Stomach smooth muscle (tissue), 2 donors: Measurements from ENCODE around the gene PEPD.
"Not testable (repeated sequence)": the region's sequence is repeated elsewhere in the genome, so short reads cannot be mapped to it uniquely, and the experiment has no call there.

Experiments used
- H3K27ac ChIP-seq: one replicate; pipeline ENCODE4 v1.7.0; 2013; ENCODE audit warnings: mild to moderate bottlenecking, low read length, inconsistent platforms
- H3K27me3 ChIP-seq, 2 donors: one replicate each; pipeline ENCODE4 v1.7.0; 2013; ENCODE audit warnings: low read length in 2 of 2; ENCODE audit not compliant: insufficient read depth in 2 of 2, control insufficient read depth in 1 of 2
- H3K36me3 ChIP-seq, 2 donors: one replicate each; pipeline ENCODE4 v1.7.0; 2013; ENCODE audit warnings: low read length in 2 of 2; ENCODE audit not compliant: control insufficient read depth in 2 of 2, insufficient read depth in 2 of 2
- H3K4me1 ChIP-seq: one replicate; pipeline ENCODE4 v1.7.0; 2013; ENCODE audit warnings: low read length; ENCODE audit not compliant: control insufficient read depth, insufficient read depth
- H3K4me3 ChIP-seq, 2 donors: one replicate each; pipeline ENCODE4 v1.7.0; 2013; ENCODE audit warnings: low read length in 2 of 2
- H3K9ac ChIP-seq, 2 donors: one replicate each; pipeline ENCODE4 v1.7.0; 2013; ENCODE audit warnings: low read length in 2 of 2, mild to moderate bottlenecking in 1 of 2
- H3K9me3 ChIP-seq, 2 donors: one replicate each; pipeline ENCODE4 v1.7.0; 2013; ENCODE audit warnings: low read length in 2 of 2; ENCODE audit not compliant: control insufficient read depth in 2 of 2
- donor health status: healthy.
- donor health status: Pancreatic carcinoma.

The PEPD gene

DNA sequence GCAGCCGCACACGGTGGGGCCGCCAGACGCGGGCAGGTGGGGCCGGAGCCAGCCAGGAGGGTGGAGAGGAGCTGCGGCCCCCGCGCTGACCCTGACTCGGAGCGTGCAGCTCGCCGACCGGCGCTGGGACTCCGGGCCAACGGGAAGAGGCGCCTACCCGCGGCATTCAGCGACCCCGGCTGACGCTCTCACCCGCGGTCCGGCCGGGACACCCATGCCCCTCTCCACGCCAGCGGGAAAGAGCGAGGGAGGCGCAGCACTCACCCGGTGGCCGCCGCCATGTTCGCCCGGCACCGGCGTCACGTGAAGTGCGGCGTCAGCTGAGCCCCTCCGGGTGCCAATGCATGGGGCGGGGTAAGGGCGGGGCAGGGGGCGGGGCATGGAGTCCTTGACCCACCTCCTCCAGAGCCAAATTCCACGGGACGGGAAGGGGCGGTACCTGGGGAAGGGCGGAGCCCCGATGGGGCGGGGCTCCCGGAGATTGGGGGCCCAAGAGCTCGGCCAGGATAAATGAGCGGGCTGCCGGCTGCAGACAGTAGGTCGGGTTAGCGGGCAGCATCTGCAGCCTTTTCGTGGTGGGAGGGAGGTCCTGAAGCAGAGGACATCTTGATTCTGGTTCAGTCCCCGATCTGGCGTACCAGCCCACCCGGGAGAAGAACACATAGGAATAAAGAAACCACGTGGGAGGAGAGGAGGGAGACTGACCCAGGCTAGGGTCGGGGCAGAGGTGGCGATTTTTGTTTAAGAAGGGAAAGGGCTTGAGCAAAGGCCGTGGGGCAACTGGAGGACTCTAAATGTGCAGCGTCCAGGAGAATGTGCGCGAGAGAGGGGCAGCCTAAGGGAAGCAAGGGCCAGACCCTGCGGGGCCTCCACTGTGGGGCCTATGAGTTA is at the start of gene PEPD:
Gene PEPD (minus strand): TSS at position 312 of the 891 bp plus-strand sequence. CDS start 31 bp downstream, at position 281.
- no peaks in the 10 kb centered on the region for H3K36me3 ChIP-seq
- peaks cover 20% of the 10 kb centered on the region for H3K4me1 ChIP-seq
- peak within 1 kb of the TSS; percentile 88 to 90 for H3K4me3 ChIP-seq
- no peaks in the 10 kb centered on the region for H3K9me3 ChIP-seq
- peak within 1 kb of the TSS; percentile 72 to 73 for H3K9ac ChIP-seq
- no peak within 1 kb of the TSS for H3K27ac ChIP-seq
- H3K27me3 ChIP-seq, result peaks cover 0 to under 1% of the 10 kb centered on the region in 2 donors

DNA sequence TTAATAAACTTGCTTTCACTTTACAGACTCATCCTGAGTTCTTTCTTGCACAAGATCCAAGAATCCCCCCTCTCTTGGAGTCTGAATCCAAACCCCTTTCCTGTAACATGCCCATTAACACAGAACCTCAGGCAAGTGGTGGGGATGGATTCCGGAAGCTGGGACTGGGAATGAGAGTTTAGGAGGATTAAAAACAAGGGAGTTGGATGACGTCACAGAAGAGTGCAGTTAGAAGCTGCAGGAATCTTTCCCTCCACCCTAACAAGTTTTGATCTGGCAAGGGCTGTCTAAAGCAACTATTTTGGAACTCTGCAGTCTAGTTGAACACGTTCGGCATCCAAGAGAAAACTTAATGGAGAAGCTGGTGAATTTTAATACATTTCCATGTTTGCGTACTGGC is 48.2 kb upstream of the PEPD start:
- H3K27me3 ChIP-seq, result peaks cover 2 to 11% of the 10 kb centered on the region in 2 donors
- H3K27ac ChIP-seq, result no peak overlapping the region
- no peak overlapping the region for H3K4me3 ChIP-seq
- no peaks in the 10 kb centered on the region for H3K4me1 ChIP-seq
- H3K9ac ChIP-seq, result no peak overlapping the region
- H3K36me3 ChIP-seq, result no peaks in the 10 kb centered on the region
- peaks cover 0 to 9% of the 10 kb centered on the region in 2 donors for H3K9me3 ChIP-seq

DNA sequence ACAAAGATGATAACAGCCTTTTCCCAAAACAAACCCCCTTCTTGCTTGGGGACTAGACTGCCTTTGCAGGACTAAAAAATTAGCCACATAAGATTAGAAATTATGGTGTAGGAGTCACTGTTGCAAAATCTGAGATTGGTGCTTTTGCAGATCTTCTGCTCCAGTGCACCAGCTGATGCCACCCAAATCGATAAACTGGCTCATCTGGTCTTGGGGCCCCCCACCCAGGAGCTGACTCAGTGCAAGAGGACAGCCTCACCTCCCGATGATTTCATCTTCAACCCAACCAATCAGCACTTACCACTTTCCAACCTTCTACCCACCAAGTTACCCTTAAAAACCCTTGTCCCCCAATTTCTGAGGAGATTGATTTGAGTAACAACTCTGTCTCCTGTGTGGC is 47.1 kb upstream of the PEPD start:
- Histone ChIP-seq H3K27me3 (peaks cover 2 to 8% of the 10 kb centered on the region in 2 donors), H3K4me1 (no peaks in the 10 kb centered on the region), H3K4me3 (no peak overlapping the region), H3K9ac (no peak overlapping the region), H3K27ac (no peak overlapping the region), H3K36me3 (no peaks in the 10 kb centered on the region), H3K9me3 (no peaks in the 10 kb centered on the region)

DNA sequence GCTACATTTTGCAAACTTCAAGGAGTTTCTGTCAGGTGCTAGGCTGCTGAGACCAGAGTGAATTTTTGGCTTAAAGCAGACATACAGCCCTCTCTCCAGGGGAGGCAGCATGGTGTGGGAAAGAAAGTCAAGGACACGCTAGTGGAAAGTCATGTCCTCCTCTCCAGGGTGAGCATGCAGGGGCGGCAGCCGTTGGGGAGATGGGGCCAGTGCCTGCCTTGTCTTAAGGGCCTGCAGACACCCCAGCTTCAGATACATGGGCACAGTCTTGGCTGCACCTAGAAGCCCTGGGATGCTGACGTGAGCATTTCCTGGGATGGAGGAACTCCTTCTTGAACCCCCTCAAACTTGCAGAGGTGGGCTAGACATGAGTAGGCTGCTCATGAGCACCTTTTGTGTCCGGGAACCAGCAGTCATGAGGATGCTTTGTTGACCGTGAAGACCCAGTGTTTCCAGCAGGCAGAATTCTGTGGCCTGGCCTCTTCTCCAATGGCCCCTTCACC is 43.3 kb upstream of the PEPD start:
- no peaks in the 10 kb centered on the region for H3K36me3 ChIP-seq
- no peak overlapping the region for H3K9ac ChIP-seq
- no peak overlapping the region for H3K4me3 ChIP-seq
- H3K27ac ChIP-seq, result no peak overlapping the region
- H3K4me1 ChIP-seq, result no peaks in the 10 kb centered on the region
- H3K9me3 ChIP-seq, result no peaks in the 10 kb centered on the region
- peaks cover 2 to 12% of the 10 kb centered on the region in 2 donors for H3K27me3 ChIP-seq

DNA sequence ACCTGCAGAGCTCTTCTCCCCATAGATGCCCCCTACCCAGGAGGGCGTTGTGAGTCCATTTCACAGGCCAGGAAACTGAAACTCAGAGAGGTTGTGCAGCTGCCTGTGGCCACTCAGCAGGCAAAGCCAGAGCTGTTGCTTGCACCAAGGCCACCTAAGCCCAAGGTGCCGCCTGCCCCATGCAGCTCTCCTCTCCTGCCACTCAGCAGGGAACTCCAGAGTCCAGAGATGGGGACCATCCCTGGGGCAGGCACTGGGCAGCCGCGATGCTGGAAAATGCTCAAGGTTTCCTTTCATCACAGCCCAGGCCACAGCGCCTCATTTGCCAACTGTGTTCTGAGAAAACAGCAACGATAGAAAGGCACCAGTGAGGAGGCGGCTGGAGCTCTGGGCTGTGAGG is 41.0 kb upstream of the PEPD start:
- peaks cover 2 to 11% of the 10 kb centered on the region in 2 donors for H3K27me3 ChIP-seq

DNA sequence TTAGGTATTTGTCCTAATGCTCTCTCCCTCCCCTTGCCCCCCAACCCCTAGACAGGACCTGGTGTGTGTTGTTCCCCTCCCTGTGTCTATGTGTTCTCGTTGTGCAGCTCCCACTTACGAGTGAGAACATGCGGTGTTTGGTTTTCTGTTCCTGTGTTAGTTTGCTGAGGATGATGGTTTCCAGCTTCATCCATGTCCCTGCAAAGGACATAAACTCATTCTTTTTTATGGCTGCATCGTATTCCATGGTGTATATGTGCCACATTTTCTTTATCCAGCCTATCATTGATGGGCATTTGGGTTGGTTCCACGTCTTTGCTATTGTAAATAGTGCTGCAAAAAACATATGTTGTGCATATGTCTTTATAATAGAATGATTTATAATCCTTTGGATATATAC is 40.1 kb upstream of the PEPD start:
- not testable (repeated sequence) for H3K36me3 ChIP-seq, H3K4me3 ChIP-seq, H3K9ac ChIP-seq, H3K9me3 ChIP-seq, H3K27ac ChIP-seq, H3K4me1 ChIP-seq
- peaks cover 0 to 13% of the 10 kb centered on the region in 2 donors for H3K27me3 ChIP-seq

More for the DNA sequence above, 41.0 kb upstream of the PEPD start:
- Histone ChIP-seq H3K4me1 (no peaks in the 10 kb centered on the region), H3K9me3 (no peaks in the 10 kb centered on the region), H3K4me3 (no peak overlapping the region), H3K27ac (no peak overlapping the region), H3K36me3 (no peaks in the 10 kb centered on the region), H3K9ac (no peak overlapping the region)

DNA sequence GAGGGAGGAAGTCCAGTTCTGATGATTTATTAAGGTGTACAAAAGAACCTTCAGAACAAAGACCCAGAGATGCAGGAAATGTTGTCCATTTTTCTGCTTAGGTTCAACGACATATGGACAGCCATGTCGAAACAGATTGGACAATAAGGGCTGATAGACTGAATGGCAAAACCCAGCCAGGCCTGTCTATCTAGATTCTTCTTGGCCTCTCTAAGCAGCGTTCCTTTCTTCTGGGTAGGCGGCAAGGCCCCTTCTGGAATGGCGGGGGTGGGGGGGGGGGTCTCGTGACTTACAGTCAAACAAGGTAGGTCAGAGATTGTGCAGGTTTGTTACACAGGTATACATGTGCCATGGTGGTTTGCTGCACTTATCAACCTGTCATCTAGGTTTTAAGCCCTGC is 39.7 kb upstream of the PEPD start:
- Histone ChIP-seq H3K9me3 (no peaks in the 10 kb centered on the region), H3K4me1 (no peaks in the 10 kb centered on the region), H3K36me3 (no peaks in the 10 kb centered on the region), H3K27me3 (peaks cover 0 to 13% of the 10 kb centered on the region in 2 donors), H3K27ac (no peak overlapping the region), H3K9ac (no peak overlapping the region), H3K4me3 (no peak overlapping the region)

DNA sequence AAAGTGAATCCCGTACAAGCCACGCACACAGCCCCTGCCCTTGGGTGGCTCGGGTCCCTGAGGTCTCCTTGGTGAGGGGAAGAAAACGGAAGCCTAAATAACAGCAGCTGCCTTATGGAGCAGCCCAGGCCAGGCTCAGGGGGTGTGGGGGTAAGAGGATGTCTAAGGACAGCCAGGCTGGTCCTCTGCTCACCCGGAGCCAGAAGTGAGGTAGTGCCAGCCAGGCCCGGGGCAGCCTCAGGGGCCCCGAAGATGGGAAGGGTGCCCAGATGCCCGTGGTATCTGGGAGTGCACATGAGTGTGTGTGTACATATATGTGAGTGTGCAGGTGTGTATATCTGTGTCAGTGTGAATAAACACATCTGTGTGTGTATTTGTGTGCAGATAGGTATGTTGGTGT is 38.4 kb upstream of the PEPD start:
- Histone ChIP-seq H3K9ac (no peak overlapping the region), H3K27me3 (peaks cover 0 to 12% of the 10 kb centered on the region in 2 donors), H3K4me1 (no peaks in the 10 kb centered on the region), H3K36me3 (no peaks in the 10 kb centered on the region), H3K9me3 (no peaks in the 10 kb centered on the region), H3K27ac (no peak overlapping the region), H3K4me3 (no peak overlapping the region)

DNA sequence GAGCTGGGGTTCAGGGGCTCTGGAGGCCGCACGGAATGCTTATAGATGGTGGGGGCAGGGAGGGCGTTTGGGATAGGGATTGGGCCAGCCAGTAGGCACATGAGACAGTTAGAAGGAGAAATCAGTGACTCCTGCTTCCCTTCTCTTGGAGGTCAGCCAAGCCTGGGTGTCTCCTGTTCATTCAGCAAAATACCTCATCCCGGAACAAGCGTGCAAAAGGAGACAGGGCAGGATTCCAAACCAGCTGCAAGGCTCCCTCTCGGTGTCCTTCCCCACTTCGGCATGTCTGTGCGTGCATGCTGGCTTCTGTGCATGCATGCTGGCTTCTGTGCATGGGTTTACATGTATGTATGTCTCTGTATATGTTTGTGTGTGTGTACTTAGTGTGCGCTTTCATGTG is 37.3 kb upstream of the PEPD start:
- no peak overlapping the region for H3K27ac ChIP-seq

DNA sequence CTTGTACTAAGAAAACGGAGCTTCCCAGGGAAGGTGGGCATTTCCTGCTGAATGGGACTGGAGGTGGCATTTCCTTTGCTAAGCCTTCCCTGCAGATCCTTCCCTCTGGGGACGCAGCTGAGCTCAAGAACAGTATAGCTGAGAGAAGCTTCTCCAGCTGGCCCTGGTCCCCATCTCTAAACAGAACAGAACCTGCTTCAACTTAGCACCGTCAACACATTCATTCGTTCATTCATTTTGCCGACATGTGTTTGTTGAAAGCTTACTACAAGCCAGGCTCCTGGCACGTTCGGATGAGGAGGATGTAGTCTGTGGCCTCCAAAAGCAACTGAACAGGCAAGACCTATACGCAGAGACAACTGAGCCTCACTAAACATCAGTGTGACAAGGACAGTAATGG is 36.6 kb upstream of the PEPD start:
- H3K27ac ChIP-seq, result no peak overlapping the region
- no peak overlapping the region for H3K9ac ChIP-seq
- no peaks in the 10 kb centered on the region for H3K36me3 ChIP-seq
- H3K9me3 ChIP-seq, result no peaks in the 10 kb centered on the region
- no peak overlapping the region for H3K4me3 ChIP-seq
- H3K27me3 ChIP-seq, result peaks cover 0 to 9% of the 10 kb centered on the region in 2 donors
- H3K4me1 ChIP-seq, result no peaks in the 10 kb centered on the region

More for the DNA sequence above, 37.3 kb upstream of the PEPD start:
- H3K9ac ChIP-seq, result no peak overlapping the region
- peaks cover 0 to 9% of the 10 kb centered on the region in 2 donors for H3K27me3 ChIP-seq
- no peak overlapping the region for H3K4me3 ChIP-seq
- no peaks in the 10 kb centered on the region for H3K4me1 ChIP-seq
- H3K9me3 ChIP-seq, result no peaks in the 10 kb centered on the region
- H3K36me3 ChIP-seq, result no peaks in the 10 kb centered on the region

DNA sequence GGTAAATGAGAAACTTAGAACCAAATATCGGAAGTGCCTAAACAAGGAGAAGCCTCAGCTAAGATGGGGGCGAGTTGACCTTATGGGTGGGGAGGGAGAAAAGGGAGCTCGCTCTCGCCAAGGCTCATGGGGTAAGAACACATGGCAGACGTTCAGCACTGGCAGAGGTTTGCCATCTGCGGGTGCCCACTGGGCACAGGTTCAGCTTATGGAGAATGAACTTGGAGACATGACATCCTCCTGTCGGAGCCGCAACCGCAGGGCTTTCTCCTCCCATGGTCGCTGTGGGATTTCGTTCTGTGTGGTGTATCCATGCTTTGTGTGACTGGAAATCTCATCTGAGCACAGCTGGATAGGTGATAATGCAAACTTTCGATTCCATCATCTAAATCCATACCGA is 36.1 kb upstream of the PEPD start:
- no peaks in the 10 kb centered on the region for H3K4me1 ChIP-seq
- peaks cover 0 to 9% of the 10 kb centered on the region in 2 donors for H3K27me3 ChIP-seq
- H3K27ac ChIP-seq, result no peak overlapping the region
- H3K9ac ChIP-seq, result no peak overlapping the region
- H3K4me3 ChIP-seq, result no peak overlapping the region
- no peaks in the 10 kb centered on the region for H3K36me3 ChIP-seq
- no peaks in the 10 kb centered on the region for H3K9me3 ChIP-seq
